Activated CD4-positive, alpha-beta T cell treated with anti-CD3 and anti-CD28 coated beads for 4 hours (primary cell): ENCODE results near the gene GPR63.

Experiments
- DNase-seq, 2 donors: peaks; one replicate each; pipeline ENCODE4 v3.0.0-alpha.2; 2020

The GPR63 gene

DNA sequence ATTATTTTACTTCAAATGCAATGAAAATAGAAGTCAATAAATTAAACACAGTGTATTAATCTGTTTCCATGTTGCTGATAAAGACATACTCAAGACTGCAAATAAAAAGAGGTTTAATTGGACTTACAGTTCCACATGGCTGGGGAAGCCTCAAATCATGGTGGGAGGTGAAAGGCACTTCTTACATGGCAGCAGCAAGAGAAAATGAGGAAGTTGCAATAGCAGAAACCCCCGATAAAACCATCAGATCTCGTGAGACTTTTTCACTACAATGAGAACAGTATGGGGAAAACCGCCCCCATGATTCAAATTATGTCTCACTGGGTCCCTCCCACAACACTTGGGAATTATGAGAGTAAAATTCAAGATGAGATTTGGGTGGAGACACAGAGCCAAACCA, 82.2 kb downstream of the GPR63 start:
- DNase-seq = no peak

DNA sequence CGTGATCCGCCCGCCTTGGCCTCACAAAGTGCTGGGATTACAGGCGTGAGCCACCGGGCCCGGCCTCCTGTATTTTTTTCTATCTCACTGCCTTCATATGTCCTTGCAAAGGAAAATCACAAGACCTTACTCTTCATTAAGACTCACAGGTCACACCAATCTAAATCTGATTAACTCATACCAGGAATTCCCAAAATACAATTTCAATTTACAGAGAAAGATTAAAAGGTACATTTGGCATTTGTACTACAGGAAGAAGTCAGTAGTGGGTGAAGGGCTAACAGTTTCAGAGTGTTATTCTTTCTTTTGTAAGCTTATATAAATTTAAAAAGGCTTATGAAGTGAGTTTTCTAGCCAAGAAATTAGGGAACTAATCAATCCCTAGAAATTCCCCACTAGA, 87.4 kb downstream of the GPR63 start:
- DNase-seq = no peak
